IMR-90 (cell line): ENCODE results near the gene MEGF11. TPM values are rescaled to one million over a fixed set of nuclear protein-coding genes. Genes with fewer than 3 reads are reported as not detected.

Experiments
- ATAC-seq: fragments of 200-7000 bp; cut with Tn5 transposase; 2 replicates; pipeline ENCODE4 v1.9.1; 2020; ENCODE audit warnings: low read depth, mild to moderate bottlenecking, moderate library complexity
- BruUV-seq: library from RNA; stranded (reverse); fragments of 400-500 nt; replicated peaks from 2 replicates; lab custom pipeline; 2021; lab: Mats Ljungman, UMichigan
- CTCF ChIA-PET: fragments of 300-600 bp; formaldehyde crosslinking; extraction: SDS; loops from one replicate; lab custom pipeline; 2021; ENCODE audit warnings: antibody characterized with exemption; lab: Yijun Ruan, JAX
- POLR2A ChIA-PET: fragments of 300-600 bp; sonication (Branson Sonifier 250); formaldehyde crosslinking; loops from one replicate; lab custom pipeline; 2022; ENCODE audit warnings: antibody characterized with exemption; ENCODE audit not compliant: unreplicated experiment; lab: Charles Lee
- DNase-seq: peaks from one replicate; pipeline ENCODE4 v3.0.0; 2013
- H2AFZ ChIP-seq: replicated peaks from 2 replicates; pipeline ENCODE3; 2013; ENCODE audit warnings: low read length, mild to moderate bottlenecking; ENCODE audit not compliant: poor library complexity
- H2AK5ac ChIP-seq: 2 replicates; pipeline ENCODE4 v1.6.1; 2013; ENCODE audit warnings: low read depth, low read length, inconsistent platforms
- H2AK9ac ChIP-seq: replicated peaks from 2 replicates; pipeline ENCODE3; 2013; ENCODE audit warnings: mild to moderate bottlenecking, low read depth, low read length, moderate library complexity; ENCODE audit not compliant: poor library complexity
- H2BK120ac ChIP-seq: 2 replicates; pipeline ENCODE4 v1.6.1; 2013; ENCODE audit warnings: low read depth, low read length, inconsistent platforms
- H2BK15ac ChIP-seq: 3 replicates; pipeline ENCODE4 v1.6.1; 2013; ENCODE audit warnings: low read depth, low read length, inconsistent platforms
- H2BK20ac ChIP-seq: 2 replicates; pipeline ENCODE4 v1.6.1; 2013; ENCODE audit warnings: low read depth, mild to moderate bottlenecking, inconsistent platforms, low read length, moderate library complexity
- H2BK5ac ChIP-seq: 2 replicates; pipeline ENCODE4 v1.6.1; 2013; ENCODE audit warnings: mild to moderate bottlenecking, low read depth, low read length, inconsistent platforms; ENCODE audit not compliant: poor library complexity, severe bottlenecking
- H3K14ac ChIP-seq: replicated peaks from 2 replicates; pipeline ENCODE4 v1.6.1; 2013; ENCODE audit warnings: low read depth, low read length, inconsistent platforms
- H3K18ac ChIP-seq: 2 replicates; pipeline ENCODE4 v1.6.1; 2013; ENCODE audit warnings: low read depth, low read length, control low read depth
- H3K23ac ChIP-seq: 2 replicates; pipeline ENCODE4 v1.6.1; 2013; ENCODE audit warnings: low read depth, low read length, inconsistent platforms
- H3K27ac ChIP-seq: 2 replicates; pipeline ENCODE4 v1.5.1; 2013; ENCODE audit warnings: mild to moderate bottlenecking, control low read depth, low read length; ENCODE audit not compliant: insufficient read depth
- H3K27me3 ChIP-seq: 2 replicates; pipeline ENCODE4 v1.6.1; 2013; ENCODE audit warnings: low read length; ENCODE audit not compliant: control insufficient read depth, insufficient read depth
- H3K36me3 ChIP-seq: 2 replicates; pipeline ENCODE4 v1.6.1; 2013; ENCODE audit warnings: low read length, mixed read lengths; ENCODE audit not compliant: control insufficient read depth, insufficient read depth
- H3K4ac ChIP-seq: 2 replicates; pipeline ENCODE4 v1.6.1; 2013; ENCODE audit warnings: low read depth, low read length, inconsistent platforms
- H3K4me1 ChIP-seq: 2 replicates; pipeline ENCODE4 v1.6.1; 2013; ENCODE audit warnings: low read length, mixed read lengths; ENCODE audit not compliant: control insufficient read depth, insufficient read depth
- H3K4me2 ChIP-seq: 2 replicates; pipeline ENCODE4 v1.6.1; 2013; ENCODE audit warnings: low read depth, mild to moderate bottlenecking, control low read depth, low read length, moderate library complexity
- H3K4me3 ChIP-seq: 2 replicates; pipeline ENCODE4 v1.5.1; 2013; ENCODE audit warnings: low read depth, mild to moderate bottlenecking, control low read depth, low read length, moderate library complexity; ENCODE audit not compliant: insufficient read depth
- H3K56ac ChIP-seq: 2 replicates; pipeline ENCODE4 v1.6.1; 2013; ENCODE audit warnings: low read length, inconsistent platforms; ENCODE audit not compliant: insufficient read depth; ENCODE audit errors: extremely low read depth
- H3K79me1 ChIP-seq, 2 experiments: 2 replicates each; pipeline ENCODE4 v1.6.1; 2013; ENCODE audit warnings: low read length in 2 of 2, inconsistent platforms in 1 of 2, low read depth in 1 of 2
- H3K9ac ChIP-seq: 2 replicates; pipeline ENCODE4 v1.6.1; 2013; ENCODE audit warnings: low read depth, low read length, control low read depth
- H3K9me1 ChIP-seq: 2 replicates; pipeline ENCODE4 v1.6.1; 2013; ENCODE audit warnings: low read length, inconsistent platforms; ENCODE audit not compliant: insufficient read depth
- H3K9me3 ChIP-seq: 2 replicates; pipeline ENCODE4 v1.6.1; 2013; ENCODE audit warnings: low read length; ENCODE audit not compliant: control insufficient read depth, insufficient read depth
- H4K20me1 ChIP-seq: 2 replicates; pipeline ENCODE4 v1.6.1; 2013; ENCODE audit warnings: low read length, inconsistent platforms; ENCODE audit not compliant: insufficient read depth
- H4K5ac ChIP-seq: 2 replicates; pipeline ENCODE4 v1.6.1; 2013; ENCODE audit warnings: mild to moderate bottlenecking, low read depth, low read length, control low read depth
- H4K8ac ChIP-seq, 2 experiments: 2 replicates each; pipeline ENCODE4 v1.6.1; 2013; ENCODE audit warnings: low read depth in 2 of 2, low read length in 2 of 2, control low read depth in 1 of 2, inconsistent platforms in 1 of 2
- H4K91ac ChIP-seq: 2 replicates; pipeline ENCODE4 v1.6.1; 2013; ENCODE audit warnings: low read depth, low read length, inconsistent platforms; ENCODE audit not compliant: insufficient read depth
- BHLHE40 ChIP-seq: fragments of 150-350 bp; IDR thresholded peaks from 2 replicates; pipeline ENCODE4 v1.6.1; 2016; ENCODE audit warnings: mild to moderate bottlenecking, low read depth, low read length
- CEBPB ChIP-seq: IDR thresholded peaks from 2 replicates; pipeline ENCODE4 v1.6.1; 2012; ENCODE audit warnings: low read depth, low read length, improper control_type of control experiment
- CHD1 ChIP-seq: IDR thresholded peaks from 2 replicates; pipeline ENCODE4 v1.6.1; 2012; ENCODE audit warnings: low read depth, low read length, improper control_type of control experiment
- CTCF ChIP-seq: conservative IDR thresholded peaks from 2 replicates; pipeline ENCODE4 v1.5.1; 2012; ENCODE audit warnings: mild to moderate bottlenecking, low read depth, low read length, improper control_type of control experiment
- FOS ChIP-seq: fragments of 150-350 bp; IDR thresholded peaks from 2 replicates; pipeline ENCODE4 v1.6.1; 2016; ENCODE audit warnings: low read depth, low read length
- MAFK ChIP-seq: IDR thresholded peaks from 2 replicates; pipeline ENCODE4 v1.6.1; 2012; ENCODE audit warnings: low read depth, low read length, improper control_type of control experiment
- MAZ ChIP-seq: IDR thresholded peaks from 2 replicates; pipeline ENCODE4 v1.6.1; 2012; ENCODE audit warnings: low read depth, mild to moderate bottlenecking, low read length, improper control_type of control experiment, moderate library complexity, borderline replicate concordance
- MXI1 ChIP-seq: IDR thresholded peaks from 2 replicates; pipeline ENCODE4 v1.6.1; 2012; ENCODE audit warnings: low read depth, mild to moderate bottlenecking, low read length, moderate library complexity, borderline replicate concordance
- NFE2L2 ChIP-seq: fragments of 150-350 bp; IDR thresholded peaks from 2 replicates; pipeline ENCODE4 v1.6.1; 2016; ENCODE audit warnings: low read depth, mild to moderate bottlenecking, low read length
- POLR2A ChIP-seq: IDR thresholded peaks from 2 replicates; pipeline ENCODE4 v1.6.1; 2012; ENCODE audit warnings: mild to moderate bottlenecking, low read depth, low read length
- RAD21 ChIP-seq: IDR thresholded peaks from 2 replicates; pipeline ENCODE4 v1.6.1; 2012; ENCODE audit warnings: low read length, improper control_type of control experiment
- RCOR1 ChIP-seq: IDR thresholded peaks from 2 replicates; pipeline ENCODE4 v1.6.1; 2012; ENCODE audit warnings: mild to moderate bottlenecking, low read length, improper control_type of control experiment; ENCODE audit not compliant: insufficient replicate concordance
- RFX5 ChIP-seq: IDR thresholded peaks from 2 replicates; pipeline ENCODE4 v1.8.0; 2012; ENCODE audit warnings: low read depth, mild to moderate bottlenecking, low read length, moderate library complexity
- SMC3 ChIP-seq: fragments of 150-350 bp; IDR thresholded peaks from 2 replicates; pipeline ENCODE4 v1.6.1; 2016; ENCODE audit warnings: low read depth, mild to moderate bottlenecking, antibody characterized with exemption, low read length, moderate library complexity
- USF2 ChIP-seq: fragments of 150-350 bp; IDR thresholded peaks from 2 replicates; pipeline ENCODE4 v1.6.1; 2017; ENCODE audit warnings: mild to moderate bottlenecking, antibody characterized with exemption, low read length, low read depth
- WGBS, 2 experiments: methylation state at CpG; one replicate each; pipeline versions ENCODE4 v1.1.5 to v1.1.7; 2013; ENCODE audit warnings: missing lambda C conversion rate in 2 of 2; ENCODE audit not compliant: insufficient read length in 1 of 2; ENCODE audit errors: extremely low coverage in 2 of 2; 5-methylcytosine and 5-hydroxymethylcytosine counted together
- dilution Hi-C: fragments of 300-500 bp; cut with HindIII; formaldehyde crosslinking; loops from one replicate; pipeline ENCODE4 v1.14.3; 2018; ENCODE audit warnings: low sequenced_read_pairs; ENCODE audit not compliant: unreplicated experiment
- in situ Hi-C: fragments of 300-500 bp; cut with MboI; formaldehyde crosslinking; loops from 3 replicates; pipeline ENCODE4 v1.14.3; 2019; ENCODE audit warnings: low sequenced_read_pairs, inconsistent platforms, mixed read lengths
- intact Hi-C: fragments of 100-400 bp; cut with micrococcal nuclease; formaldehyde crosslinking; loops from 2 replicates; pipeline ENCODE4 v1.10.0; 2022
- polyA plus RNA-seq, 3 experiments: library from polyadenylated mRNA; depleted of rRNA; stranded (reverse); fragments of >200 nt; gene quantifications; 2 replicates each; pipeline ENCODE4 v1.2.3, GENCODE V29; 2012; ENCODE audit warnings: low replicate concordance in 1 of 3
- total RNA-seq: library from RNA; depleted of rRNA; stranded (reverse); fragments of >200 nt; gene quantifications from 2 replicates; pipeline ENCODE4 v1.2.3, GENCODE V29; 2012
- TF ChIP-seq, protein P1 (sequence below): fragments of 150-350 bp; IDR thresholded peaks from 2 replicates; pipeline ENCODE4 v1.6.1; 2016; ENCODE audit warnings: low read depth, mild to moderate bottlenecking, low read length, moderate library complexity, borderline replicate concordance

MEGF11 gene
- total and polyA plus RNA-seq, 2 of the 4 experiments (the other 2 are of a cell fraction): not detected

DNA sequence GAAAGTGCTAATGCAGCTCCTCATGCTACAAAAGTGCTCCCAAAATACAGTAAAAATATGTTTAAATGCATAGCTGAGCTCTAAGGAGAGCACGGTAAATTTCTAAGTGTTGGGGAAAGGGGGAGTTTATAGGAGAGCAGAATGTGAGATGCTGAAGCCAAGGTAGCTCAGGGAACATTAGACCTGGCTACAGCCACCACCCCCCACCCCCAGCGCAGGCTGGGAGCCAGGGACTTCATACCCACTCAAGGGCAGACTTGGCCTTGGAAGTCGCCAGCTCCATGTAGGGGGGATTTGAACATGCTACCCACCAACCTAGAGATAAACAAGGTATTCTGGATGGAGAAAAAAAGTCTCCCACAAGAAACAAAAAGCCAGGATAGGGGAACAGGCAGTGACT lies 142.2 kb downstream of the MEGF11 start:
- Histone ChIP-seq H3K9me1 (no peaks in the 10 kb centered on the region), H3K27ac (no peak overlapping the region), H2AK9ac (no peak overlapping the region), H2BK15ac (no peak overlapping the region), H3K4me2 (no peak overlapping the region), H3K23ac (no peak overlapping the region), H3K14ac (no peak overlapping the region), H2AK5ac (no peak overlapping the region), H2BK5ac (no peak overlapping the region), H3K36me3 (no peaks in the 10 kb centered on the region), H3K18ac (no peak overlapping the region), H3K79me1 (no peaks in the 10 kb centered on the region), H4K20me1 (no peaks in the 10 kb centered on the region), H4K8ac (no peak overlapping the region), H3K56ac (no peak overlapping the region), H3K4me3 (no peak overlapping the region), H2BK120ac (no peak overlapping the region), H3K9me3 (no peaks in the 10 kb centered on the region), H2AFZ (no peak overlapping the region), H3K4ac (no peak overlapping the region), H3K9ac (no peak overlapping the region), H3K27me3 (peaks cover 57% of the 10 kb centered on the region), H4K91ac (no peak overlapping the region), H4K5ac (no peak overlapping the region), H3K4me1 (no peaks in the 10 kb centered on the region), H2BK20ac (no peak overlapping the region)
- intact Hi-C loops (no loop called here), in situ Hi-C loops (no loop called here), dilution Hi-C loops (no loop called here)
- ATAC-seq (no peak), DNase-seq (no peak)
- TF ChIP-seq, protein P1, sequence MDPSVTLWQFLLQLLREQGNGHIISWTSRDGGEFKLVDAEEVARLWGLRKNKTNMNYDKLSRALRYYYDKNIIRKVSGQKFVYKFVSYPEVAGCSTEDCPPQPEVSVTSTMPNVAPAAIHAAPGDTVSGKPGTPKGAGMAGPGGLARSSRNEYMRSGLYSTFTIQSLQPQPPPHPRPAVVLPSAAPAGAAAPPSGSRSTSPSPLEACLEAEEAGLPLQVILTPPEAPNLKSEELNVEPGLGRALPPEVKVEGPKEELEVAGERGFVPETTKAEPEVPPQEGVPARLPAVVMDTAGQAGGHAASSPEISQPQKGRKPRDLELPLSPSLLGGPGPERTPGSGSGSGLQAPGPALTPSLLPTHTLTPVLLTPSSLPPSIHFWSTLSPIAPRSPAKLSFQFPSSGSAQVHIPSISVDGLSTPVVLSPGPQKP: no peak
- TF ChIP-seq FOS (no peak), NFE2L2 (no peak), MAZ (no peak), SMC3 (no peak), CEBPB (no peak), BHLHE40 (no peak), RFX5 (no peak), CHD1 (no peak), RCOR1 (no peak), MXI1 (no peak), CTCF (no peak), MAFK (no peak), POLR2A (no peak), USF2 (no peak), RAD21 (no peak)
- POLR2A ChIA-PET: no interaction called here
- BruUV-seq: no TSS peak
- CTCF ChIA-PET: no interaction called here
- WGBS, 2 experiments: no CpG with 5 or more reads among the region's 3 CpGs
